HG03064 (cell line): ENCODE measurements around the gene PDLIM7.

ENCODE experiments used
- ATAC-seq: cut with Tn5 transposase; IDR thresholded peaks from one replicate; pipeline ENCODE4 v1.9.1; 2021; ENCODE audit warnings: low read depth; ENCODE audit not compliant: unreplicated experiment

Gene PDLIM7

GRCh38 chr5:177508837-177509236, 11.4 kb upstream of the PDLIM7 start:
- ATAC-seq, result no peak

GRCh38 chr5:177508221-177508611, 10.8 kb upstream of the PDLIM7 start:
- no peak for ATAC-seq

- ATAC-seq, result no peak
These were observed 10.3 kb upstream of the PDLIM7 start for GRCh38 chr5:177507596-177508220.

GRCh38 chr5:177507165-177507564, 9.8 kb upstream of the PDLIM7 start:
- ATAC-seq, result no peak

GRCh38 chr5:177505075-177505474, 7.7 kb upstream of the PDLIM7 start:
- ATAC-seq, result no peak

- no peak for ATAC-seq
These were observed 7.0 kb upstream of the PDLIM7 start for GRCh38 chr5:177504086-177505056.

GRCh38 chr5:177503351-177504085, 6.1 kb upstream of the PDLIM7 start:
- no peak for ATAC-seq

GRCh38 chr5:177502886-177503285, 5.5 kb upstream of the PDLIM7 start:
- no peak for ATAC-seq

- ATAC-seq, result no peak
These were observed 4.7 kb upstream of the PDLIM7 start for GRCh38 chr5:177501874-177502678.

GRCh38 chr5:177500685-177501522, 3.5 kb upstream of the PDLIM7 start:
- ATAC-seq, result no peak

- ATAC-seq, result no peak
These were observed 2.4 kb upstream of the PDLIM7 start for GRCh38 chr5:177499842-177500241.

- ATAC-seq, result no peak
These were observed 796 bp upstream of the PDLIM7 start for GRCh38 chr5:177498013-177498787.

- ATAC-seq, result no peak
These were observed 595 bp downstream of the PDLIM7 start for GRCh38 chr5:177496727-177497291.

- ATAC-seq, result no peak
These were observed 1.2 kb downstream of the PDLIM7 start for GRCh38 chr5:177496070-177496726.

- ATAC-seq, result no peak
These were observed 2.0 kb downstream of the PDLIM7 start for GRCh38 chr5:177495243-177496060.

GRCh38 chr5:177494346-177495195, 2.8 kb downstream of the PDLIM7 start:
- ATAC-seq, result no peak
